SK-N-SH (cell line): Measurements from ENCODE around the gene PDIA5. TPM values are rescaled to one million over a fixed set of nuclear protein-coding genes. Genes with fewer than 3 reads are reported as not detected.
A peak's percentile ranks its signal among the peaks of the same experiment; 100 is the strongest.

Experiments
- CTCF ChIA-PET: fragments of 300-600, 350-600 bp; formaldehyde crosslinking; extraction: SDS; loops from one replicate; lab custom pipeline; 2021; lab: Yijun Ruan, JAX
- POLR2A ChIA-PET: fragments of 350-600 bp; sonication (Branson Sonifier 250); formaldehyde crosslinking; extraction: SDS; loops from one replicate; lab custom pipeline; 2020; ENCODE audit warnings: antibody characterized with exemption, inconsistent platforms; lab: Yijun Ruan, JAX
- DNase-seq: peaks from one replicate; pipeline ENCODE4 v3.0.0; 2012
- H2AFZ ChIP-seq: fragments of 200-600 bp; sonication (generic); 2 replicates; pipeline ENCODE4 v1.8.1; 2016; ENCODE audit warnings: antibody characterized with exemption, mild to moderate bottlenecking, low read depth
- H3F3A ChIP-seq: fragments of 200-600 bp; sonication (generic); replicated peaks from 2 replicates; pipeline ENCODE3; 2016; ENCODE audit warnings: antibody characterized with exemption, mild to moderate bottlenecking; ENCODE audit not compliant: insufficient read depth
- H3K27ac ChIP-seq, 2 experiments: fragments of 200-500 bp in 1 of 2; fragments of 200-600 bp in 1 of 2; sonication (Bioruptor generic) in 1 of 2; sonication (generic), shearing (Covaris generic) in 1 of 2; 2 replicates each; pipeline versions ENCODE4 v1.5.1 to v1.6.1; 2014 to 2016; ENCODE audit warnings: low read depth in 2 of 2, inconsistent platforms in 1 of 2, low read length in 1 of 2, mild to moderate bottlenecking in 1 of 2, mixed read lengths in 1 of 2
- H3K27me3 ChIP-seq: fragments of 200-600 bp; sonication (generic), shearing (Covaris generic); 2 replicates; pipeline ENCODE4 v1.6.1; 2016; ENCODE audit warnings: mixed run types; ENCODE audit not compliant: insufficient read depth
- H3K36me3 ChIP-seq, 2 experiments: fragments of 200-500 bp in 1 of 2; fragments of 200-600 bp in 1 of 2; sonication (Bioruptor generic) in 1 of 2; sonication (generic) in 1 of 2; replicated peaks in 1 of 2; 2 replicates each; pipeline versions ENCODE3 to v1.5.1; 2014 to 2016; ENCODE audit warnings: low read length in 1 of 2, mild to moderate bottlenecking in 1 of 2; ENCODE audit not compliant: insufficient read depth in 2 of 2, control insufficient read depth in 1 of 2
- H3K4me1 ChIP-seq, 2 experiments: fragments of 200-500 bp in 1 of 2; fragments of 200-600 bp in 1 of 2; sonication (Bioruptor generic) in 1 of 2; sonication (generic), shearing (Covaris generic) in 1 of 2; 2 replicates each; pipeline versions ENCODE4 v1.5.1 to v1.6.1; 2014 to 2016; ENCODE audit warnings: low read depth in 1 of 2, low read length in 1 of 2, mixed run types in 1 of 2; ENCODE audit not compliant: insufficient read depth in 2 of 2, control insufficient read depth in 1 of 2
- H3K4me2 ChIP-seq: fragments of 200-600 bp; sonication (generic), shearing (Covaris generic); 2 replicates; pipeline ENCODE4 v1.6.1; 2017; ENCODE audit warnings: mixed run types
- H3K4me3 ChIP-seq, 2 experiments: fragments of 200-500 bp in 1 of 2; fragments of 200-600 bp in 1 of 2; sonication (Bioruptor generic) in 1 of 2; sonication (generic), shearing (Covaris generic) in 1 of 2; 2 replicates each; pipeline versions ENCODE4 v1.5.1 to v1.8.1; 2014 to 2016; ENCODE audit warnings: low read depth in 2 of 2, inconsistent platforms in 1 of 2, low read length in 1 of 2, mild to moderate bottlenecking in 1 of 2, mixed read lengths in 1 of 2, moderate library complexity in 1 of 2
- H3K79me2 ChIP-seq: fragments of 200-600 bp; sonication (generic); 2 replicates; pipeline ENCODE4 v1.8.1; 2017; ENCODE audit warnings: mild to moderate bottlenecking; ENCODE audit not compliant: insufficient read depth
- H3K9ac ChIP-seq: fragments of 200-600 bp; sonication (generic); 2 replicates; pipeline ENCODE4 v1.6.1; 2017; ENCODE audit warnings: mixed run types
- H3K9me2 ChIP-seq: fragments of 200-600 bp; sonication (generic); 2 replicates; pipeline ENCODE4 v1.6.1; 2017; ENCODE audit warnings: mixed run types
- H3K9me3 ChIP-seq: fragments of 200-600 bp; sonication (generic); 2 replicates; pipeline ENCODE4 v1.6.1; 2017; ENCODE audit warnings: mixed run types, mild to moderate bottlenecking, moderate library complexity
- H4K20me1 ChIP-seq: fragments of 200-600 bp; sonication (generic); 2 replicates; pipeline ENCODE4 v1.6.1; 2017; ENCODE audit warnings: mild to moderate bottlenecking, mixed run types; ENCODE audit not compliant: insufficient read depth
- CHD2 ChIP-seq: fragments of 150-350 bp; IDR thresholded peaks from 2 replicates; pipeline ENCODE4 v1.6.1; 2018; ENCODE audit warnings: low read length; ENCODE audit not compliant: partially characterized antibody
- CTCF ChIP-seq: fragments of 200-600 bp; sonication (generic); IDR thresholded peaks from 2 replicates; pipeline ENCODE4 v1.6.1; 2017; ENCODE audit warnings: antibody characterized with exemption, mild to moderate bottlenecking, moderate library complexity
- EP300 ChIP-seq, 2 experiments: IDR thresholded peaks; 2 replicates each; pipeline versions ENCODE4 v1.4.0 to v1.6.1; 2012; ENCODE audit warnings: borderline replicate concordance in 1 of 2, low read depth in 1 of 2, low read length in 1 of 2
- FOSL2 ChIP-seq: IDR thresholded peaks from 2 replicates; pipeline ENCODE4 v1.4.0; 2012; ENCODE audit warnings: low read depth, mild to moderate bottlenecking, moderate library complexity, borderline replicate concordance
- FOXJ3 ChIP-seq: sonication (generic); formaldehyde crosslinking; IDR thresholded peaks from 2 replicates; pipeline ENCODE4 v1.5.1; 2020; ENCODE audit warnings: mild to moderate bottlenecking, missing genetic modification reagents
- FOXM1 ChIP-seq: IDR thresholded peaks from 2 replicates; pipeline ENCODE4 v1.4.0; 2012; ENCODE audit warnings: low read depth, mild to moderate bottlenecking
- GATA2 ChIP-seq: sonication (generic); formaldehyde crosslinking; IDR thresholded peaks from 2 replicates; pipeline ENCODE4 v1.5.0; 2020; ENCODE audit warnings: mild to moderate bottlenecking, missing genetic modification reagents
- IRF3 ChIP-seq: fragments of 150-350 bp; IDR thresholded peaks from 2 replicates; pipeline ENCODE4 v1.6.1; 2016; ENCODE audit warnings: mild to moderate bottlenecking, low read depth, low read length
- JUND ChIP-seq: IDR thresholded peaks from 2 replicates; pipeline ENCODE4 v1.4.0; 2012
- NFIC ChIP-seq: IDR thresholded peaks from 2 replicates; pipeline ENCODE4 v1.4.0; 2012; ENCODE audit warnings: borderline replicate concordance
- PBX3 ChIP-seq: IDR thresholded peaks from 2 replicates; pipeline ENCODE4; 2012
- POLR2AphosphoS5 ChIP-seq: IDR thresholded peaks from 2 replicates; pipeline ENCODE4 v1.6.1; 2012; ENCODE audit warnings: low read depth, low read length
- RAD21 ChIP-seq: IDR thresholded peaks from 2 replicates; pipeline ENCODE4 v1.6.1; 2012; ENCODE audit warnings: mild to moderate bottlenecking, low read length
- RCOR1 ChIP-seq: fragments of 150-350 bp; IDR thresholded peaks from 2 replicates; pipeline ENCODE4 v1.6.1; 2017; ENCODE audit warnings: antibody characterized with exemption, low read length
- RFX5 ChIP-seq: IDR thresholded peaks from 2 replicates; pipeline ENCODE4 v1.6.1; 2012; ENCODE audit warnings: mild to moderate bottlenecking, improper control_type of control experiment, low read length
- SIN3A ChIP-seq: IDR thresholded peaks from 2 replicates; pipeline ENCODE4 v1.6.1; 2012; ENCODE audit warnings: low read depth, mild to moderate bottlenecking, low read length, moderate library complexity, borderline replicate concordance
- SMC3 ChIP-seq: IDR thresholded peaks from 2 replicates; pipeline ENCODE4 v1.6.1; 2012; ENCODE audit warnings: low read depth, low read length, improper control_type of control experiment
- TAF1 ChIP-seq: IDR thresholded peaks from 2 replicates; pipeline ENCODE4 v1.6.1; 2012; ENCODE audit warnings: low read depth, mild to moderate bottlenecking, low read length, moderate library complexity, borderline replicate concordance
- TEAD4 ChIP-seq: IDR thresholded peaks from 2 replicates; pipeline ENCODE4 v1.4.0; 2012; ENCODE audit warnings: mild to moderate bottlenecking, borderline replicate concordance; ENCODE audit not compliant: insufficient read depth
- USF1 ChIP-seq: IDR thresholded peaks from 2 replicates; pipeline ENCODE4 v1.4.0; 2012; ENCODE audit warnings: low read depth, borderline replicate concordance
- YY1 ChIP-seq: IDR thresholded peaks from 2 replicates; pipeline ENCODE4 v1.4.0; 2012; ENCODE audit warnings: low read depth, mild to moderate bottlenecking
- WGBS: methylation state at CpG from one replicate; pipeline ENCODE4 v1.1.6; 2017; ENCODE audit warnings: low lambda C conversion rate; 5-methylcytosine and 5-hydroxymethylcytosine counted together
- polyA plus RNA-seq, 3 experiments: library from polyadenylated mRNA; depleted of rRNA; stranded (reverse); fragments of >200 nt; gene quantifications; 2 replicates each; pipeline ENCODE4 v1.2.3, GENCODE V29; 2012

PDIA5 gene
- polyA plus RNA-seq, 1 of the 3 experiments (the other 2 are of a cell fraction), result 28.6 TPM

- H4K20me1 ChIP-seq, result peaks cover 86% of the 10 kb centered on the region
- no peak overlapping the region for H2AFZ ChIP-seq
- no peaks in the 10 kb centered on the region for H3K9me2 ChIP-seq
- DNase-seq, result no peak
- H3K27ac ChIP-seq, result peak overlapping the region in 1 of 2 experiments; percentile 80; a peak in 2 of 4 replicates
- 0 out of 2 replicates have a peak overlapping the region, but pooled peaks have one; percentile 19 for H3K4me2 ChIP-seq
- H3K9ac ChIP-seq, result no peak overlapping the region
- peaks cover 18% of the 10 kb centered on the region for H3F3A ChIP-seq
- no peaks in the 10 kb centered on the region for H3K36me3 ChIP-seq
- H3K9me3 ChIP-seq, result no peaks in the 10 kb centered on the region
- no peak overlapping the region for H3K4me3 ChIP-seq
- peaks cover 29 to 52% of the 10 kb centered on the region in 2 experiments for H3K4me1 ChIP-seq
- POLR2A ChIA-PET, result interaction anchor here (1.5 kb wide), 1 partner anchor 9 kb away, joined by 9 read pairs; the partner anchor contains the start of gene PDIA5
- H3K27me3 ChIP-seq, result no peaks in the 10 kb centered on the region
- WGBS, result 92% methylated on average over 4 of the region's 4 CpGs
- H3K79me2 ChIP-seq, result peaks cover 90% of the 10 kb centered on the region
- CTCF ChIA-PET, result interaction anchor here (0.8 to 2.1 kb wide), 6 partner anchors 10 to 135 kb away, joined by 3 to 13 read pairs (median 3); partner anchors contain the start of gene SEMA5B
- TF ChIP-seq NFIC (no peak), TAF1 (no peak), RFX5 (no peak), JUND (no peak), TEAD4 (no peak), EP300 (IDR thresholded peaks at IDR 0.05; ENCODE audit: borderline replicate concordance in 1 of 2, low read depth in 1 of 2, low read length in 1 of 2) (no peak), USF1 (no peak), PBX3 (no peak), FOXM1 (no peak), SIN3A (no peak), YY1 (no peak)
These were observed 9.3 kb downstream of the PDIA5 start for GRCh38 chr3:123076112-123076495.

GRCh38 chr3:123076496-123077418, 9.9 kb downstream of the PDIA5 start:
- Histone ChIP-seq H3K9ac (no peak overlapping the region), H3K4me1 (peaks cover 36 to 52% of the 10 kb centered on the region in 2 experiments), H3K4me3 (no peak overlapping the region), H3K27me3 (no peaks in the 10 kb centered on the region), H3K9me3 (no peaks in the 10 kb centered on the region), H3K79me2 (peaks cover 90% of the 10 kb centered on the region), H4K20me1 (peaks cover 86% of the 10 kb centered on the region), H2AFZ (no peak overlapping the region), H3K27ac (peak overlapping the region; percentile 21 to 80; a peak in 3 of 4 replicates), H3K4me2 (0 out of 2 replicates have a peak overlapping the region, but pooled peaks have one; percentile 19), H3K36me3 (no peaks in the 10 kb centered on the region), H3K9me2 (no peaks in the 10 kb centered on the region), H3F3A (peaks cover 18% of the 10 kb centered on the region)
- POLR2A ChIA-PET, result interaction anchor here (0.5 to 1.5 kb wide), 2 partner anchors 10 to 20 kb away, joined by 4 to 9 read pairs; partner anchors contain the start of gene PDIA5
- whole genome bisulfite sequencing, result 56% methylated on average over 6 of the region's 6 CpGs
- DNase-seq, result peak; percentile 45
- CTCF ChIA-PET, result interaction anchor here (0.8 to 2.1 kb wide), 8 partner anchors 9 to 134 kb away, joined by 3 to 13 read pairs (median 3); partner anchors contain the start of genes PDIA5 and SEMA5B
- TF ChIP-seq SMC3, result no peak
- no peak for TF ChIP-seq IRF3
- peak; percentile 65 for TF ChIP-seq GATA2 (CRISPR knock-in tag)
- TF ChIP-seq TEAD4, result no peak
- TF ChIP-seq YY1, result no peak
- TF ChIP-seq TAF1, result no peak
- TF ChIP-seq RAD21, result no peak; the same call in 1 of the 2 replicates
- TF ChIP-seq CHD2, result no peak
- no peak for TF ChIP-seq CTCF
- TF ChIP-seq SIN3A, result no peak
- peak; percentile 41; the same call in 1 of the 2 replicates for TF ChIP-seq RCOR1
- peak; percentile 21; the same call in 1 of the 2 replicates for TF ChIP-seq NFIC
- TF ChIP-seq FOSL2, result no peak
- no peak for TF ChIP-seq POLR2AphosphoS5
- TF ChIP-seq FOXJ3 (CRISPR knock-in tag), result 0 out of 2 replicates have a peak, but pooled peaks have one; percentile 14
